ENCODE data around the gene PRPS1. TPM values are rescaled to one million over a fixed set of nuclear protein-coding genes. Genes with fewer than 3 reads are reported as not detected.
"Not testable (repeated sequence)": the region's sequence is repeated elsewhere in the genome, so short reads cannot be mapped to it uniquely, and the experiment has no call there.

PRPS1 gene
- total and polyA plus RNA-seq, 9 of the 15 experiments (the other 6 are each of a cell fraction or from before 2014, with no cell fraction given), result 47.8 to 175 (median 79.6) TPM

- no peak for TF ChIP-seq RNF2 (IDR thresholded peaks at IDR 0.05)
- peak; percentile 70 for TF ChIP-seq ZNF766 (CRISPR knock-in tag; conservative IDR thresholded peaks at IDR 0.05)
- TF ChIP-seq CBX1 (IDR thresholded peaks at IDR 0.05; ENCODE audit: low read depth), result no peak
- no peak for TF ChIP-seq ZBTB43 (CRISPR knock-in tag; IDR thresholded peaks at IDR 0.05)
- TF ChIP-seq CAMTA2 (CRISPR knock-in tag; conservative IDR thresholded peaks at IDR 0.05), result no peak
These were observed 56.7 kb downstream of the PRPS1 start (continued) for GRCh38 chrX:107684956-107685385.

GRCh38 chrX:107685586-107685985 lies 57.3 kb downstream of the PRPS1 start:
- CTCF ChIA-PET (ENCODE audit: low intra/inter-chr PET ratio), result interaction anchor here (0.7 kb wide), 1 partner anchor 104 kb away, joined by 3 read pairs; no protein-coding TSS in a partner anchor
- POLR2A ChIA-PET, result interaction anchor here (0.6 to 1.2 kb wide), 3 partner anchors 11 to 488 kb away, joined by 3 to 5 read pairs (median 3); no protein-coding TSS in a partner anchor
- H2AFZ ChIP-seq (ENCODE audit: low read depth, low read length); H3K36me3 ChIP-seq (ENCODE audit: control insufficient read depth, insufficient read depth, low read length); FAIRE-seq; intact Hi-C loops (cut with micrococcal nuclease); ATAC-seq; in situ Hi-C loops (cut with MboI); H3K4me2 ChIP-seq (ENCODE audit: insufficient read depth, low read length); H3K27ac ChIP-seq (ENCODE audit: extremely low read depth, low read depth, low read length); H3K9me3 ChIP-seq (replicated peaks; ENCODE audit: control insufficient read depth, insufficient read depth, low read depth, low read length); H3K27me3 ChIP-seq (ENCODE audit: control insufficient read depth in 2 of 2, insufficient read depth in 2 of 2, low read length in 2 of 2); H4K20me1 ChIP-seq (replicated peaks; ENCODE audit: control insufficient read depth, insufficient read depth, low read length); H3K79me2 ChIP-seq (ENCODE audit: control insufficient read depth, insufficient read depth, low read length); H3K4me3 ChIP-seq; DNase-seq (ENCODE audit: extremely low read depth in 1 of 4, low spot score in 3 of 4); H3K9me1 ChIP-seq (ENCODE audit: control insufficient read depth, insufficient read depth, low read length); TF ChIP-seq CEBPG (CRISPR knock-in tag; IDR thresholded peaks at IDR 0.05): not testable (repeated sequence)
- peaks cover 0 to 12% of the 10 kb centered on the region in 2 experiments; a peak in 3 of 5 replicates for H3K4me1 ChIP-seq (replicated peaks in 1 of 2; ENCODE audit: control insufficient read depth in 2 of 2, insufficient read depth in 2 of 2, low read length in 2 of 2)
- BruUV-seq (replicated peaks), result TSS peak; percentile 64
- 92% methylated on average over 5 of the region's 9 CpGs for WGBS (ENCODE audit: insufficient coverage, low coverage, missing lambda C conversion rate)
- peak overlapping the region in 1 of 2 experiments; percentile 12; a peak in 1 of 4 replicates for H3K9ac ChIP-seq (ENCODE audit: insufficient read depth in 1 of 2, low read depth in 2 of 2, low read length in 2 of 2)
- TF ChIP-seq CEBPG (tag; conservative IDR thresholded peaks at IDR 0.05 in 1 of 2, IDR thresholded peaks at IDR 0.05 in 1 of 2), result 0 out of 4 replicates have a peak, but pooled peaks of 1 of the 2 experiments have one; percentile 23
